ENCODE measurements around the gene GRK1.

GRK1 gene

DNA sequence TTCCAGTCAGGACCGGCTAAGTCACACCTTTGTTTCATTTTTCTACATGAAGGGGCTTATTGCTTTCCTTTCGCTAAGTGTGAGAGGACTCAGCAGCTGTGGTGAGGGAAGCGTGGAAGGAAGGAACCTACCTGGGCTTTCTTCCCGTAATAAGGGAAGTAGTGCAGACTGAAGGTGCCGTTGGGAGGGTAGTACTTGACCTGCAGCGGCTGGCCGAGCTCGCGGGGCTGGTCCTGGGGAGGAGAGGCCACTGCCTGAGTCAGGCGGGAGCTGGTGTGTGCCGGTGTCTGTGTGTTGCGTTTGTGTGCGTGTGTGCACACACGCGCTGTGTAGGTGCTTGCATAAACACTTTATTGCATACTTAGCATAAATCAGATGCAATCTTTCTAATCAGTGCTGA is 16.7 kb upstream of the GRK1 start:
- no peak for DNase-seq (ENCODE audit: low read depth, low spot score)

DNA sequence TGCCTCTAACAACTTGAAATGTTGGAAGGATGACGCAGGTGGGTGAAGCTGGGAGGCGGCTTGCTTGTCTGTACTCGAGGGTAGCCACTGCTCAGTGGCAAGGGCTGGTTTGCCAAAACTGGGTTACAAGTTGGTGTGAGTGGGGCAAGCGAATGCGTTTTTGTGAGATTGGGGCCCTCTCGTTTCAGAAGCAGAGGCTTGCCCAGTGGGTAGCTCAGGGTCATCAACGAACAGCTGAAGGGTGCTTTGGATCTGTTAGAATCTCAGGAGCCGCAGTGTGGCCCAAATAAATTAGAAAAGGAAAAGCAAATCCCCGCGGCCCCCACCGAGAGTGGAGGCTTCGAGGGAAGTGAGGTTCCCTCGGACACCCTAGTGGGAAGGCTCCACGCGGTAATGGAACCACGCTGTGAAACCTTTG is 16.3 kb upstream of the GRK1 start:
- no peak for DNase-seq (ENCODE audit: low read depth, low spot score)

DNA sequence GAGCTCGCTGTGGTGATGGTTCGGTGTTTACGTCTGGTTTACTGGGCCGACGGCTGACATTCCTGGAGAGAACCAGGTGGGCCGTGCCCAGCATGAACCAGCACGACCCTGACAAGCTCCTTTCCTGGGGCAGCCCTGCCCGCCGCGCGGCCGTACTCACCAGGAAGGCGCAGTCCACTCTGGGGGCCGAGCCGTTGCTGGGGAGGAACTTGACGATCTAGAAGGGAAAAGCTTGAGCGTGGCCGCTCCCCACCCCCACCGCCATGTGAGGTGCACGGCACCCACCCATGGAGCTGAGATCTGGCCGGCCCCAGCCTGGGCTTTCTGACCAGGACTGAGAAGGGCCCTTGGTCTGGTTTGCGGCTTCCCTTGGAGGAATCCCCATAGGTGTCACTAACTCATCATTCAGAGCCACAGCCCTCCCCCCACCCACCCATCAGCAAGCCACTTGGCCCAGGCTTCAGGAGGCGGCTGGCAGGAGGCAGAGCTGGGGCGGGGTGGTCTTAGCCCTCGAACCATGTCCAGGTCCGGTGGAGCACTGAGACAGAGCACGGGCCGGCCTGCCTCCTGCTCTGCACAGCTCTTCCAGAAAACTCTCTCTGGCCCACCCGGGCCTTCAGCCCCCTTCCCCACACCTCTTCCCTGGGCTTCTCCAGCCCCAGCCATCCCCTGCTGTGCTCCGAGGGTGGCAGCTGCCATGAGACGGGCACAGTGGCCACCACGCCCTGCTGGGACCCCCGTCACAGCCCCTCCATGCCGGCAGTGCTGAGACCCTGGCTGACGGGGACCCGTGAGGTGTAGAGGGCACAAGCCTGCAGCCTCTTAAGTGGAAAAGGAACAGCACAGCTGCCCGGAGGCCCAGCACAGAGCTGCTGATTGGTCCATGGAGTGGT is 15.3 kb upstream of the GRK1 start:
- DNase-seq (ENCODE audit: low read depth, low spot score), result no peak

DNA sequence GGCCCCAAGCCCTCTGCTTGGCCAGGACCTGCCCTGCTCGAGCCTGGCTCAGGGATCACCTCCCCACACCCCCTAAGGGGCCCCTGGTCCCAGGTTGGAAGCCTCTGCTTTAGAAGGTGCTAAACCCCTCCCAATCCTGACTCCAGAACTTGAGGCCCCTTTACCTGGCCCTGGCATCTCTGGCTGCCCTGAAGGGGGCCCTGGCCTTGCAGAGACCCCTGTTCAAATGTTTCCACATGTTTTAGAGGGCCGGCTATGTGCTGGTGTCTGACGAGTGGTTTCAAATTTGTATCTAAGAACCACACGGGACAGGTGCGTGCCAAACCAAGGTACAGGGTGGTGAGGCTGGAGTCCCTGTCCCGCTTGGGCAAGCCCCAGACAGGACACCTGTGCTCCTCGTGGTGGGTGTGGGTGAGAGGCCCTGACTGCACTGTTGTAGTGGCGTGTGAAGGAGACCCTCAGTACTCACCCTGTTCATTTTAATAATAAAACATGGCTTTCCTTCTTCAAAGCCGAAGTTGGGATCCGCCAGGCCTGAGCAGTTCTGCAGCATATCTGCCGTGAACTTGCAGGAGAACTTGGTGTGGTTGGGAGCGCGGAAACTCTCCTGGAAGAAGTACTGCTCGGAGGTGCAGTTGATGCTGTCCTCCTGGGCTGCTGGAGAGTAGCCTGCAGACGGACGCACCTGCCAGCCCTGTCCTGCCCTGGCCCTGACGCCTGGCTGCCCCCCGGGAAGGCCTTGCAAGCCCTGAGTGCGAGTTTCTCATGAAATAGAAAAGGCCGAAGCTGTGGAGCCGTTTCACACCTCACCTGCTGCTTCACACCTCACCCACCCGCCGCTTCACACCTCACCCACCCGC is 14.4 kb upstream of the GRK1 start:
- no peak for DNase-seq (ENCODE audit: low read depth, low spot score)

DNA sequence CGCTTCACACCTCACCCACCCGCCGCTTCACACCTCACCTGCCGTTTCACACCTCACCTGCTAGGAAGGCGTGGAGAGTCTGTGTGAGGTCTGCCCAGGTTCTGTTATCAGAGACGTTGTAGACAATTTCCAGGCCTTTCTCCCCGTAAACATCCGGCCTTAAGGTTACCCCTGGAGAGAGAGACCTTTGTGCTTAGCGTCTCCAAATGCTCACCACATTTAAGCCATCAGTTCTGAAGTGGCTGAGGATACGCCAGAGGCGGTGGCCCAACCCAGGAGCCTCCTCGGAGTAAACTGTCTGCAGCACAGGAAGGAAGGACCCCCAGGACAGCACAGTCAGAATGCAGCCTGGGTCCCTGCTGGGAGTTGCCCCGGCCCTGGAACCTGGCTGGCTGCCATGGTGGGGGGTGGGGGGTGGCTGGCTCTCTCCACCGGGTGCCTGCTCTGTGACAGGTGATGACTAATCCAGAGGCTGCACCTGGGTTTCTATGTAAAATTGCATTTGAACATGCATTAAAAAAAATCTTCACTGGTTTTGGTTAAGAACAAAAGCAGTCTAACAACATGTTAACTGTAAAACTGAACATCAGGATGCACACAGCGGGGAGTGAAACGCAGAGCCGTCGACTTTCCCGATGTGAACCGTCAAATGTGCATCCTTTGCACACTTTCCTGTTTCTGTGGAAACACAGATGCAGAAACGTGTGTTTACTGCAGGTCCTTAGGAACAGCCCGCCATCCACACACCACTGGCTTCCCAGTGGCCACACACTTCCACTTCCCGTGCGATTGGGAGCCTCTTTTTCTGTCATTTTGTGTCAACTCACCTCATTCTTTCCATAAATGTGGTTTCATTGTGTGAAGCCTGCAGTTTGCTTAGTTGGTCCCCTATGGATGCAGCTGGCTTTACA is 13.5 kb upstream of the GRK1 start:
- DNase-seq (ENCODE audit: low read depth, low spot score), result no peak

GRCh38 chr13:113654175-113654560 is 12.9 kb upstream of the GRK1 start:
- no peak for DNase-seq (ENCODE audit: low read depth, low spot score)

DNA sequence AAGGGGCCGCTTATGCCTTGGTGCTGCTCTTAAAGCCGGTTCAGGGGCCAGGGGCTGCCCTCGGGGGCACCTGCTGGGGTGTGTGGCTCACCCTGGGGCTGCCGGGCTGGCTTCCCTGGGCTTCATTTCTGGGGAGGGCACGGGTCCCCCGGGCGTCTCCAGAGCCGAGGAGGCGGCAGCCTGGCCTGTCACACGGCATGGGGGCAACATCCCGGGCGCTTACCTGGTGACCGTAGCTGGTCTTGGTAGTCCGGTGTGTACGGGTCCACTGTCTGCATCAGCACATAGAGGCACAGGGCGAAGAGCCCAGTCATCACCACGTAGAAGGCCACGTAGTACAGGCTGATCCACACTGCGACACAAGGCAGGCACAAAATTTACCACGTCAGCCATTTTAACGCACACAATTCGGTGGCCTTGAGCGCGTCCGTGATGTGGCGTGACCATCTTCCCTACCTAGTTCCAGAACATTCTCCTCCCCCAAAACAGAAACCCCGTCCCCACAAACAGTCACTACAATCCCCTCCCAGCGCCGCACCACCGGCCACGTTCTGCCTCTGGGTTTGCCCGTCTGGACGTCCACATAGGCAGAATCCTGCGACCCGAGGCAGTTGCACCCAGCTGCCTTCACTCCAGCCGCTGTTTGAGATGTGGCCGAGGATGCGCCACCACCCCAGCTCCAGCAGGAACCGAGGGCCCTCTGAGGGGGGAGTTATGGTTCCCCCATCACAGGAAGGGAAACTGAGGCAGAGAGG is 12.3 kb upstream of the GRK1 start:
- no peak for DNase-seq (ENCODE audit: low read depth, low spot score)

GRCh38 chr13:113655346-113656002 is 11.5 kb upstream of the GRK1 start:
- DNase-seq (ENCODE audit: low read depth, low spot score), result no peak

DNA sequence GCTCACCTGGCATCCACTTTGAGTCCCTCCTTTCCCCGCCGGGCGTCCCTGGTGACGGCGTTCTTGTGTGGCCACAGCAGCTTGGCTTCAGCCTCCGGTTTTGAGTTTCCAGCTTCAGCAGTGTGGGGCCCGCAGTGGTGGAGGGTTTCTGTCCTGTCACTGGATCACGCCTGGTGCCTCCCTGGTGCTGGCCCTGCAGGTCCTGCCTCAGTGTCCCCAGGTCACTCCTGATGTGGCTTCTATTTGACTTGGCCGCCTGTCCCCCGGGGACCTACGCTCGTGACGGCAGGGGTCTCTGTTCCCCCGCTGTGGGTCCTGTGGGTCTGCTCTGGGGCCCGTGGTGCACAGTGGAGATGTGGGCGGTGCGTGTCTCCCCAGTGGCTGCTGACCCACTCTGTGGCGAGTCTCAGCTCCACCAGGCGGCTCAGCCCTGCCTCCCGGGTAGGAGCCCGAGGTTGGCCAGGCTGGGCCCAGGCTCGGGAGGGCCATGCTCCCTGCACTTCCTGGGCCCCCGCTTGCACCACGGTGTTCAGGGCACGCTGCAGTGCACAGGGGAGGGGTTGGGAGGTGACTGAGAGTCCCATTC is 10.9 kb upstream of the GRK1 start:
- no peak for DNase-seq (ENCODE audit: low read depth, low spot score)

DNA sequence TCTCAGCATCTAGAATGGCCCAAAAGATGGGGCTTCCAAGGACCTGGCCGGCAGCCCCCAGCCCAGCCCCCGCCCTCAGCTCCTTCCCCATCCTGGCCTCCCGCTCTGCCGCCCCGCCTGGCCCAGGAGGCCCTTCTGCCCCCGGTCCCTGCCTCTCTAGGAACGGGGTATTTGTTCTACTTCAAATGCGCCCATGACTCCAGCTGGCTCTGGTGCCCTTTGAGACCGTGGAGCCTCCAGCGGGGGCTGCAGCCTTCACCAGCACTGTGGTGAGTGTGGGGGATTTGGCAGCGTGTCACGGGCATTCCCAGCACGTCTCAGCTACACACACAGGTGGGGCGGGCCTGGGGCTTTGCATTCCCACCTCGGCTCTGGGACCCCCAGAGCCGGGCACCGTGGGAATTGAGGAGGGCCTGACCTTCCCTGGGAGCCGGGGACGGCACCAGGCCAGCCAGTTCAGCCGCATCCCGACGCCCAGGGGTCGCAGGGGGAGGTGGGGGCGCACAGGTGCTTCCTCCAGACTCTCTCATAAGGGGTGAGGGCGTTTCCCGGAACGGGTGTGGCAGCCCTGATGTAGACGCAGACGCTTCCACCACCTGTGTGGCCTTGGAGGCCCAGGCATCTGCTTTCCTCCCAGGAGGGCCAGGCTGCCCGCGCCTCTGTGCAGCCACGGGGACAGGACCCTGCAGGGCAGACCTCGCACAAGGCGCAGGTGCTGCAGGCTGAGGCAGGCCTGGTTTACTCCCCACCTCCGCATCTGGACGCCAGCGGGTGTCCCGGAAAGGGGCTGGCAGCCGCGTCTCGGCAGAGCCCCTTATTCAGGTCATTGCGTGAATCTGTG is 10.0 kb upstream of the GRK1 start:
- no peak for DNase-seq (ENCODE audit: low read depth, low spot score)

DNA sequence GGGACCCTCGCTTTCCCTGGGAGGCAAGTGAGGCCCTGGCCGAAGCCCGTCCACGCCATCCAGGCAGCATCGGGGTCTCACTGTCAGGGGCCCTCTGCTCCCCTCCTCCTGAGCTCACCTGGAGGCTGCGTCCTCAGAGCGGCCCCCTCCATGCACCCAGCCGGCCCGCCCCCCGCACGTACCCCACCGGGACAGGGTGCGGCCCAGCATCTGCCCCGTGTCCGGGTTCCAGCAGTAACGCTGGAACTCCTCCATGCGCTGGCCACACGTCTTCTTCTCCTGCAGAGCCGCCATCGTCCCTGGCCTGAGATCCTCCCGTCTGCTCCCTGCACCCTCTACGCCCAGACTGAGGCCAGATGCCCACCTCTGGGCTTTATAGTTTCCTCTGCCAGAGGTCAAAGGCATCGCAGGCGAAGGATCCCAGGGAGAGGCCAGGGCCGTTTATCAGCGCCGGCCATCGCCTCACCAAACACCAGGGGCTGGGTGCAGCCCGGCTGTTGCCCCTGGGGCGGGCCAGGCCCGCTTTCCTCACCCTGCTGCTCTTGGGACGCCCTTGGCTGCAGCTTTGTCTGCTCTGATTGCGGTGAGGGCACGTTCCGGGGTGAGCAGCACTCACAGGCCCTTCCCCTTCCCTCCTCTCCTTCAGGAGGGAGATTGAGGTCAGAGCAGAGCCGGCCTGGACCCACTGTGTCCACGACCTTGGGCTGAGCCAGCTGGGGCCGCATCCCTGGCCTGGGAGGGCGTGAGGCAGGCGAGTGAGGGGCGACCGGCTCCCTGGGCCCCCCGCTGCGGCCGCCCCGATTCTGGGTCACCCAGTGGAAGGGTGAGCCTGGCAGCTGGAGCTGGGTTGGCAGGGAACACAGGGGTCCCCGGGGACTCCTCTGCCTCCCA is 8.9 kb upstream of the GRK1 start, which contains the start of gene ATP4B:
Gene ATP4B, minus strand, starts transcription at position 348 of the 891 bp plus-strand sequence. Its CDS starts 54 bp downstream, at position 294.
- DNase-seq (ENCODE audit: low read depth, low spot score), result no peak

GRCh38 chr13:113658836-113659235 is 8.2 kb upstream of the GRK1 start:
- no peak for DNase-seq (ENCODE audit: low read depth, low spot score)

- DNase-seq (ENCODE audit: low read depth, low spot score), result no peak
Measured at GRCh38 chr13:113659337-113659736, 7.7 kb upstream of the GRK1 start.

DNA sequence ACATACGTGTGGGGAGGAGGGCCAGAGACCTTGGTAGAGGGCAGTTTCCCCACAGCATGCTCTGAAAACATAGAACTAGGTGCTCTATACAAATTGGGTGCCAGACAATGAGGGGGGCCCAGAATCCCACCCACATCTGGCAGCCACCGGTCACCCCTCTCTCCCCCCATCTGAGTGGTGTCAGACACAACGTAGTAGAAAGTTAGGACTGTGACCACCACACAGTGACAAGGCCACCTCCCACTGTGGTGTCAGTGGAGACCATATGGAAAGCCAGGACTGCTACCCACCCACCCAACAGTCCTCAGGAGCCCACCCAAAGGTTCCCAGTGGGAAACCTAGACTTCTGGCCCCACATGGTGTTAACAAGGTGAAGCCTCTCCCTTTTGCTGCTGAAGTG is 7.0 kb upstream of the GRK1 start:
- no peak for DNase-seq (ENCODE audit: low read depth, low spot score)

- DNase-seq (ENCODE audit: low read depth, low spot score), result no peak
Measured at GRCh38 chr13:113661509-113661908, 5.5 kb upstream of the GRK1 start.

DNA sequence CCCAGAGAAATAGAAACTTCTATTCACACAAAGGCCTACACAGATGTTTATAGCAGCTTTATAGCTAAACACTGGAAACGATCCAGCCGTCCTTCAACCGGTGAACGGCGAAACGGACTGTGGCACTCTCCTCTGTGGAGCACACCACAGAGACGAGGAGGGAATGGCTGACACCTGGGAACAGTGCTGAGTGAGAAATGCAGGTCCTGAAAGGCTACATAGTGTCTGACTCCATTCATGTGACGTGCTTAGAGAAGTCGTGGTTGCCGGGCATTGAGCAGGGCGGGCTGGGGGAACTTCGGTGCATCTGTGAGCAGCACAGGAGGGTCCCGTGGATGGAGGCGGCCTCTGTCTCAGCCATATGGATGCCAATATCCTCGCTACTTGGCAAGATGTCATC is 3.1 kb upstream of the GRK1 start:
- DNase-seq (ENCODE audit: low read depth, low spot score), result no peak

DNA sequence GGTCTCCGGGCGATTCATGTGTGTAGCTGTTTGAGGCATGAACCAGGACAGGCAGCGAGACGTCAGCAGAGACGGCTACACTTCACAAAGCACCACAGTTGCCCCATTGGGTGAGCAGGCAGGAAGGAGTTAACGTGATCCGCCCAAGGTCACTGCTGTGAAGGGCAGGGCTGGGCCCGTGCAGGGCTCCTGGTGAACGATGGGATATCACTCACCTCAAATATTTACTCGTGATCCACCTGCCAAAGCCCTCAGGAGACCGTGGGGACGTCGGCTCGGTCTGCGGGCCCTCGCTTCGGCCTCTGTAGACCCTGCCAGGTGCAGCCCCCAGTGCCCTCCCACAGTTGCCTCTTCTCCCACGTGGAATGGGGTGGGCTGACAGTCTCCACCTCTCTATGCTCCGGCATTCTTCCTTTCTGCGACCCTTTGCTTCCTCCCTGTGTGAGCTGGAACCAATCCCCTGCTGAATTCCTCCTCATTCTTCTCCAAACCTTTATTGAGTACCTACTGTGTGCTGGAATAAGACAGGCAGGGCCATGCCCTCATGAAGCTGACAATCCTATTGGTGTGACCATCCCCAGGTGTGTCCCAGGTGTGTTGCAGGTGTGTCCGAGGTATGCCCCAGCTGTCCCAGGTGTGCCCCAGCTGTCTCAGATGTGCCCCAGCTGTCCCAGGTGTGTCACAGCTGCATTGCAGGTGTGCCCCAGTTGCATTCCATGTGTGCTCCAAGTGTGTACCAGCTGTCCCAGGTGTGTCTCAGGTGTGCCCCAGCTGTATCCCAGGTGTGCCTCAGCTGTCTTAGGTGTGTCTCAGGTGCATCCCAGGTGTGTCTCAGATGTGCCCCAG is 2.0 kb upstream of the GRK1 start:
- no peak for DNase-seq (ENCODE audit: low read depth, low spot score)

All from ELF-1 (cell line).